HG02852 (cell line): ENCODE results near the gene DAPK1.
"Not testable (repeated sequence)": the region's sequence is repeated elsewhere in the genome, so short reads cannot be mapped to it uniquely, and the experiment has no call there.

ENCODE experiments used
- ATAC-seq: cut with Tn5 transposase; IDR thresholded peaks from one replicate; pipeline ENCODE4 v1.9.1; 2021; ENCODE audit warnings: mild to moderate bottlenecking, moderate library complexity; ENCODE audit not compliant: unreplicated experiment

The DAPK1 gene

GRCh38 chr9:87729246-87729645, 231.6 kb downstream of the DAPK1 start:
- no peak for ATAC-seq

- no peak for ATAC-seq
Observed at GRCh38 chr9:87731321-87731720, 233.7 kb downstream of the DAPK1 start.

DNA sequence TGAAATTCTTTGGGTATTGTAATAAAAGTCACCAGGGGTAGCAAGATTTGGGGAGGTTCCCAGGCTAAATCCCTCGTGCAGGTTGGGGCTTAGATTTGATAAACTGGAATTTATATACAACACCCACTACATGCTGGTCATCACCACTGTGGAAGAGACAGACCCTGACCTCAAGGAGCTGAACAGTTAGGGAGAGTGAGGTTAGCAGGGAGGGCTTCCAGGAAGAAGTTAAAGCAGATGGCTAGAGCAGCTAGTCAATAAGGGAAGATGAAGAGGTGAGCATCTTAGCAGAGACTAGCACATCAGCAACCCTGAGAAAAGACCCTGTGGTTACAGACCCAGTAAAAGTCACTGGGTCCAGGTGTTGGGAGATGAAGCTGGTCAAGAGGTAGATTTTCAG, 234.7 kb downstream of the DAPK1 start:
- no peak for ATAC-seq

DNA sequence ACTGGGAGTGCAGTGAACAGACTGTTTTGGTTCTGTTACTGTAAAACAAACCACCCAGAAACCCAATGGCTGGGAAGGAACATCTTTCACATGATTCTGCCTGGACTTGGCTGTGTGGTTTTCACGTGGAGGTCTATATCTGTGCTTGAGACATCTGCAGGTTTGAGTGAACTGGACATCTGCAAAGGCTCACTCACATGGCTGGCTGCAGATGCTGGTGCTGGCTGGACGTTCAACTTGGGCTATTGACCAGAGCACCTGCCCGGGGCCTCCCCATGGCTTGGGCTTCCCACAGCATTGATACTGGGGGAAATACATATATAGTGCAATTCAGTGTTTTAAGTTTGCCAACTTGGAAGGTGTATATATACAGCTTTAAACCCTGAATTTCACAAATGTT, 235.1 kb downstream of the DAPK1 start:
- no peak for ATAC-seq

DNA sequence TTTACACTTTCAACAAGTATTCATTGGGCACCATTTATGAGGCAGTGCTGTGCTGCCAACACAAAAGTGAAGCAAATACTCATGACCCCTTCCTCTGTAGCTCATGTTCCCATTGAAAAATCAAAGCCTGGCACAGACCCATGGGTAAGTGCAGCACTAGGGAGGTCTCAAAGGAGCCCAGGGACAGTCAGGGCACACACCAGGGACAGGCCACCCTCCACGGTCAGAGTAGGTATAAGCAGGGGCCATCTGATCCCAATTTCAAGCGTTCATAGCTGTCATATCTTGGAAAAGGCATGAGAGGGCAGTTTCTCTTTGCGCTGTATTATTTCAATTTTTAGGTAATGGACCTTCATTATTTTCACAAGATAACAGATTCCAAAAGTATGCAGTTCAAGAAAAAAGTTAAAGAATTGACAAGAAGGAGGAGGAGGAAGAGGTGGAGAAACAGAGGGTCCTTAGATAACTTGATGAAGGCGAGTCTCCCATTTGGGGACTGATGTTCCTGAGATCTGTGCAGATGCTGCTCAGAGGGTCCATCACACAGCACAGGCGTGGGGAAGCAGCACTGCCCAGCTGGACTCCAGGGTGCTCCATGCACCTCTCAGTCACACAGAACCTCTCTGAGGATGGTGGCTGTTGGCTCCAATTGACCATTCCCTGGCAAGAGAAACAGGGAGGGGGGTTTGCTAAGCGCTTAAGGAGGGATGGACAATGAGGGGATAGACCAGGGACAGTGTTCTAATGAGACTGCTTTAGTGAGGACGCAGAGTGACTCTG, 235.8 kb downstream of the DAPK1 start:
- no peak for ATAC-seq

GRCh38 chr9:87734106-87734505, 236.4 kb downstream of the DAPK1 start:
- ATAC-seq = no peak

DNA sequence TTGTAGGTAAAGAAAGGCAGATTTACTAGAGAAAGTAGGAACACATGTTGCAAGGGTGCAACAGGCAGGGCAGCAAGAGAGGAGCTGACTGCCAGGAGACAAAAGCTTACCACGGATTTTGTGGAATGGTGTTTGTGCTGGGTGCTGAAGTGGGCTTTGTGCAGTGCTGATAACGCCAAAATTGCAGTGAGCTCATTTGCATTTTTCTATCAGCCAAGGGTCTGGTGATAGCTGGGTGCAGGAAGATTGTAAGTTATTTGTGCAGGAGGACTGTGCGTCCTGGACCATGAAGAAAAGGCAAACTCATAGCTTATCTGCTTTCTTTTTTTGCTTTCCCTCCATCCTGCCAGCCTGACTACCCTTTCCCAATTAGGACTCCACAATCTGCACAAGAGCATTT, 241.9 kb downstream of the DAPK1 start:
- ATAC-seq = no peak

DNA sequence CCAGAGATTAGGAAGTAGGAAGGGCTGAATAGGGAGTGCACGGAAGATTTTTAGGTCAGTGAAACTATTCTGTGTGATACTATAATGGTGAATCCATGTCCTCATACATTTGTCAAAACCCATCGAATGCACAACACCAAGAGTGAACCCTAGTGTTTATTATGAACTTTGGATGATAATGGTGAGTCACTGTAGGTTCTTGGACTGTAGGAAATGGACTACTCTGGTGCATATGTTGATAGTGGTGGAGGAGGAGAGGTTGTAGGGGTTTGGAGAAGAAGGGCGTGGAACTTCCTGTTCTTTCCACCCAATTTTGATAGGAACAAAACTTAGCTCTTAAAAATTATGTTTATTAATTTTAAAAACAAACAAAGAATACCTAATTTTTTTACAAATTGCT, 242.5 kb downstream of the DAPK1 start:
- no peak for ATAC-seq

GRCh38 chr9:87741326-87741725, 243.7 kb downstream of the DAPK1 start:
- ATAC-seq = no peak

DNA sequence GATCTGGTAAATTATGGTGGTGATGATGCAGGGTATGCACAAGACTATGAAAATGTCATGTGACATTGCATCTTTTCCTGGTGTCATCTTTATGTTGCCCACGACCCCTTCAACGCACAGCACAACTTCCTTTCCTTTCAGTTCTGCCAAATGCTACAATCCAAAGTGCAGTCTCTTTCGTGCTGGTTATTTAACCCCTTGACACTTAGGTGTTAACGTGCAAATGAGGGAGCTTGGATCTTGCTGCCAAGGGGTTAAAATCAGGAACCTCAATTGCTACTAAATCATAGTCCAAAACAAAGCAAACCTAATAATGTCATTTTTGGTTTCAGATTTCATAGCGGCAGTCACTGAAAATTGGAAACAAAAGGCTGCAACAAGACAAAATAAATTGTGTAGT, 244.2 kb downstream of the DAPK1 start:
- ATAC-seq = no peak

DNA sequence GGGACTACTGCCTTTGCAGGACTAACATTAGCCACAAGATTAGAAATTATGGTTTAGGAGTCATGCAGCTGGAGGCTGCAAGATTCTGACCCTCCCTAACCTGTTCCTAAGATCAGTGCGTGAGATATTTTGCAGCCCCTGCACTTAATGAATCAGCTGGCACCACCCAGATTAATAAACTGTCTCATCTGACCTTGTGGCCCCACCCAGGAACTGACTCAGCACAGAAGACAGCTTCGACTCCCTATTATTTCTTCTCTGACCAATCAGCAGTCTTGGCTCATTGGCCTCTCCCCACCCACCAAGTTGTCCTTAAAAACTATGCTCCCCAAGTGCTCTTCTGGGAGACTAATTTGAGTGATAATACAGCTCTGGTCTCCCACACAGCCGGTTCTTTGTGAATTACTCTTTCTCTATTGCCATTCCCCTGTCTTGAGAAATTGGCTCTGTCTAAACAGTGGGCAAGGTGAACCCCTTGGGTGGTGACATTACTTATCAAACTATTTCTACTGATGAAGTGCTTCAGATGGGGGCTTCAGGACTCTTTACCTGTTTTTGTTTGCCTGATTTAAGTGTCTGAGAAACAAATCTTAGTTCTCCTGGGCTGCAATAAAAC, 245.3 kb downstream of the DAPK1 start:
- ATAC-seq = no peak

DNA sequence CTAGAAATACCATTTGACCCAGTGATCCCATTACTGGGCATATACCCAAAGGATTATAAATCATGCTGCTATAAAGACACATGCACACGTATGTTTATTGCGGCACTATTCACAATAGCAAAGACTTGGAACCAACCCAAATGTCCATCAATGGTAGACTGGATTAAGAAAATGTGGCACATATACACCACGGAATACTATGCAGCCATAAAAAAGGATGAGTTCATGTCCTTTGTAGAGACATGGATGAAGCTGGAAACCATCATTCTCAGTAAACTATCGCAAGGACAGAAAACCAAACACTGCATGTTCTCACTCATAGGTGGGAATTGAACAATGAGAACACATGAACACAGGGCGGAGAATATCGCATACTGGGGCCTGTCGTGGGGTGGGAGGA, 246.6 kb downstream of the DAPK1 start:
- not testable (repeated sequence) for ATAC-seq

DNA sequence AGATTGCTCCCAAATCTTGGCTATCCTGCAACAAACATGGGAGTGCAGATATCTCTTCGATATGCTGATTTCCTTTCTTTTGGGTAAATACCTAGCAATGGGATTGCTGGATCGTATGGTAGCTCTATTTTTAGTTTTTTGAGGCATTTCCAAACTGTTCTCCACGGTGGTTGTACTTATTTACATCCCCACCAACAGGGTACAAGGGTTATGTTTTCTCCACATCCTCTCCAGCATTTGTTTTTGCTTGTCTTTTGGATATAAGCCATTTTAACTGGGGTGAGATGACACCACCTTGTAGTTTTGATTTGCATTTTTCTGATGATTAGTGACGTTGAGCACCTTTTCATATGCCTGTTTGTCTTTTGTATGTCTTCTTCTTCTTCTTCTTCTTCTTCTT, 248.5 kb downstream of the DAPK1 start:
- no peak for ATAC-seq

DNA sequence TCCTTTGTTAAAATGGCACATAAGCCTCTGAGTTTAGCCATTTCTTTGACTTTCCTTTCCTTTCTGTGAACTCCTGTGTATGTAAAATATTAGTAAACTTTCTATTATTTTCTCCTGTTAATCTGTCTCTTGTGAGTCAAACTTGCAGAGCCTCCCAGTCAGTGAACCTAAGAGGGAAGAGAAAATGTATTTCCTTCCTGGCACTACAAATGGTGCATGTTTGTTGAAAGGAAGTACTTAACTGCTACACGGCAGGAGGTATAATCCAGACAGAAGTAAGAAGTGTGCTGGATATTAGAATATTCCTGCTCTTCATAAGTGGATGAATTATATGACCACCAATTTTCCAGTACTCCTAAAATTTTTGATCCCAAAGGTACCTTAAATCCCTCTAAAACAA, 251.2 kb downstream of the DAPK1 start:
- no peak for ATAC-seq

- no peak for ATAC-seq
Observed at GRCh38 chr9:87749335-87750035, 251.8 kb downstream of the DAPK1 start.

GRCh38 chr9:87750726-87751125, 253.1 kb downstream of the DAPK1 start:
- no peak for ATAC-seq

DNA sequence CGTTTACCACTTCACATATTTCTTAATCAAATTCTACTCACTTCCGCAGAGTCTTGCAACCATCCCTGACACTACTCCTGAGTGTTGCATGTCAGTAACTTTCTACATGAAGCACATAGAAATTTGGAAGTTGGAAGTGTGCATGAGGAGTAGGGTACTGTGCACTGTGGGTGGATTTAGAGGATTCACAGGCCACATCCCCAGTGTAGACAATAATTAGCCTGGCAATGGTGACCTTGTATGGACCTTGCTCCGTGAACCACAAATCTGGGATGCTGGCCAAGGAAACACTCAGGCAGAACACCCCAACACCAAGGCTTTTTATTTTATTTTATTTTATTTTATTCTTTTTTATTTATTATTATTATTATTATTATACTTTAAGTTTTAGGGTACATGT, 253.8 kb downstream of the DAPK1 start:
- ATAC-seq = no peak

- ATAC-seq = no peak
Observed at GRCh38 chr9:87751868-87752267, 254.2 kb downstream of the DAPK1 start.

GRCh38 chr9:87753313-87753712, 255.6 kb downstream of the DAPK1 start:
- ATAC-seq = no peak
